ENCODE measurements around the gene ADCY7. TPM values are rescaled to one million over a fixed set of nuclear protein-coding genes. Genes with fewer than 3 reads are reported as not detected.

ADCY7 gene
- total RNA-seq (10 to 100 TPM in 8 of 9 donors, 1 to 10 TPM in 1; 9.8 to 44.4 (median 21.7) TPM), polyA plus RNA-seq (10 to 100 TPM in 1 of 3 donors, 1 to 10 TPM in 2; 2.8 to 14.6 (median 3.0) TPM)
- long read RNA-seq, donor 1, result 0 reads
- long read RNA-seq, donor 2, partial matches to known transcripts, result 88 of 88 reads
- long read RNA-seq, donor 2, other reads (novel, unspliced or antisense), result 0 of 88 reads
- long read RNA-seq, donor 3, result 0 reads
- long read RNA-seq, donor 4, partial matches to known transcripts, result 0 of 1 reads
- long read RNA-seq, donor 4, other reads (novel, unspliced or antisense), result 1 of 1 reads
- long read RNA-seq, donor 5, partial matches to known transcripts, result 3 of 13 reads
- long read RNA-seq, donor 5, other reads (novel, unspliced or antisense), result 10 of 13 reads
- long read RNA-seq, donor 6, partial matches to known transcripts, result 1 of 2 reads
- long read RNA-seq, donor 6, other reads (novel, unspliced or antisense), result 1 of 2 reads
- long read RNA-seq, donor 7, result 0 reads
- long read RNA-seq, donor 8, result 0 reads
- long read RNA-seq, donor 9, result 0 reads
- long read RNA-seq, donor 10, partial matches to known transcripts, result 97 of 103 reads
- long read RNA-seq, donor 10, other reads (novel, unspliced or antisense), result 6 of 103 reads

DNA sequence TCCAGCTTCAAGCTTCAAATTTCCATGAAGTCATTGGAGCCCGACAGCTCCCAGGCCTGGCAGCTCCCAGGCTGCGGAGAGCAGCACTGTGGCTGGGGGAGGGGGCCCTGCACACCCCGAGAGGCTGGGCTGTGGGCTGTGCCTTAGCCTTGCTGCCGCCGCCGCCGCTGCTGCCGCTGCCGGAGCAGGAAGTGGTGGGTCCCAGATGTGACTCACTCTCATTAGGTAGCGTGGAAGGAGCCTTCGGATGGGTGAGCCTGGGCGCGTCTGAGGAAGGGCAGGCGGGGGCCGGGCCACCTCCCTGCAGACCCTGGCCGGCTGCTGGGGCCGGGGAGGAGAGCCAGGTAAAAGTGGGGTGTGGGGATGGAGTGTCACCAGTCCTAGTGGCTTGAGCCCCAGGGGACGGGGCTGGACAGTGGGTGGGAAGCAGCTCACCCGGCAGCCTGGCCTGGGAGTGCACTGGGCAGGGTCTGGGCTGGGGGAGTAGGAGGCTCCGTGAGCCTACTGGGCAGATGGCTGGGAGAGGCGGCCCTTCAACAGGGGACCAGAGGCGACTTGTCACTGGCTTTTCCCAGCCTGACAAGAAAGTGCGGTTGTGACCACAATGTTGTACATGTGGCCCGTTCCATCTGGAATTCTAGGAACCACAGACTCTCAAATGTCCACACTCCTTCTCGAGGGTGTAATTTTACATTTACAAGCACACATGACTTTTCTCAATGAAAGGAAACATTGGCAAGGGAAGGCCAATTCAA is at the start of gene ADCY7:
Gene ADCY7, plus strand, starts transcription at position 215 of the 755 bp plus-strand sequence. CDS start 21,629 bp downstream, outside the sequence.
- Histone ChIP-seq H3K36me3 (replicated peaks in 1 of 2) (no peaks in the 10 kb centered on the region), H3K9me3 (replicated peaks in 1 of 3) (no peaks in the 10 kb centered on the region), H3K27ac (peak within 1 kb of the TSS in 3 of 5 donors; percentile 19 to 73 (median 35)), H3K4me1 (replicated peaks in 1 of 2) (peaks cover 0 to 9% of the 10 kb centered on the region in 2 donors), H3K27me3 (no peaks in the 10 kb centered on the region), H3K4me3 (peak within 1 kb of the TSS in 1 of 4 donors; percentile 46)
- no peak for TF ChIP-seq CTCF (IDR thresholded peaks at IDR 0.05)
- TF ChIP-seq POLR2A (IDR thresholded peaks at IDR 0.05), result no peak
- 17 to 60% (median 24%) methylated on average over 12 to 25 of the region's 25 CpGs for WGBS, 4 donors
- DNase-seq, result peak in 6 of 7 donors; percentile 52 to 73 (median 61)
- intact Hi-C loops (cut with DNase I), result no loop called here

DNA sequence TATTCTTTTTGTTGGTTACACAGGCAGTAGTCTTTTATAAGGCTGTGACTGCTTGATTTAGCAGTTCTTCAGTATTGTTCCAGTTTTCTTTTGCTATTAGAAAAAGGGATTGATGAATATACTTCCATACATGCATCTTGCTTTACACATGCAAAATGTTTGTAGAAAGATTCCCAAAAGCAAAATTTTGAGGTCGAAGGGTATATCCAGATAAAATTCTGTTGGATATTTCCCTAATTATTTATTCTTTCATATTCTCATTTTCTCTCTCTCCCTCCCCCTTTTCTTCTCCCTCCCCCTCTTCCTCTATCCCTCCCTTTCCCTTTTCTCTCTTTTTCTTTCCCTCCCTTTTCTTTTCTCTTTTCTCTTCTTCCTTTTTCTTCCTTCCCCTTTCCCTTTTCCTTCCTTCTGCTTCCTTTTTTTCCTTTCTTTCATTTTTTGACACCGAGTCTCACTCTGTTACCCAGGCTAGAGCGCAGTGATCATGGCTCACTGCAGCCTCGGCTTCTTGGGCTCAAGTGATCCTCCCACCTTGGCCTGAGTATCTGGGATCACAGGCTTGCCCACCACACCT is 46.9 kb upstream of the ADCY7 start:
- Histone ChIP-seq H3K4me3 (no peak overlapping the region), H3K9me3 (replicated peaks in 1 of 3) (no peaks in the 10 kb centered on the region), H3K4me1 (replicated peaks in 1 of 2) (no peaks in the 10 kb centered on the region), H3K27ac (no peak overlapping the region), H3K36me3 (replicated peaks in 1 of 2) (peaks cover 0 to 48% of the 10 kb centered on the region in 2 donors), H3K27me3 (no peaks in the 10 kb centered on the region)
- intact Hi-C loops (cut with DNase I), result loop anchor here in 1 of 2 donors (10.0 kb wide), 1 partner anchor 135 kb away; no protein-coding TSS in a partner anchor
- no peak for DNase-seq
- 92 to 97% (median 95%) methylated on average over 4 of the region's 4 CpGs for WGBS, 4 donors
- TF ChIP-seq CTCF (IDR thresholded peaks at IDR 0.05), result no peak
- TF ChIP-seq POLR2A (IDR thresholded peaks at IDR 0.05), result no peak

GRCh38 chr16:50224286-50224685 is 42.1 kb upstream of the ADCY7 start:
- Histone ChIP-seq H3K27ac (no peak overlapping the region), H3K36me3 (replicated peaks in 1 of 2) (peaks cover 0 to 58% of the 10 kb centered on the region in 2 donors), H3K4me1 (replicated peaks in 1 of 2) (no peaks in the 10 kb centered on the region), H3K27me3 (no peaks in the 10 kb centered on the region), H3K9me3 (replicated peaks in 1 of 3) (no peaks in the 10 kb centered on the region), H3K4me3 (no peak overlapping the region)
- intact Hi-C loops (cut with DNase I), result no loop called here
- TF ChIP-seq POLR2A (IDR thresholded peaks at IDR 0.05) (no peak), CTCF (IDR thresholded peaks at IDR 0.05) (no peak)
- 91 to 100% (median 95%) methylated on average over 3 of the region's 3 CpGs for WGBS, 4 donors
- no peak for DNase-seq
